ENCODE results near the gene LINC01488. TPM values are rescaled to one million over a fixed set of nuclear protein-coding genes. Genes with fewer than 3 reads are reported as not detected.

Gene LINC01488
- total RNA-seq, 1 experiment from 2014 or later: not detected

DNA sequence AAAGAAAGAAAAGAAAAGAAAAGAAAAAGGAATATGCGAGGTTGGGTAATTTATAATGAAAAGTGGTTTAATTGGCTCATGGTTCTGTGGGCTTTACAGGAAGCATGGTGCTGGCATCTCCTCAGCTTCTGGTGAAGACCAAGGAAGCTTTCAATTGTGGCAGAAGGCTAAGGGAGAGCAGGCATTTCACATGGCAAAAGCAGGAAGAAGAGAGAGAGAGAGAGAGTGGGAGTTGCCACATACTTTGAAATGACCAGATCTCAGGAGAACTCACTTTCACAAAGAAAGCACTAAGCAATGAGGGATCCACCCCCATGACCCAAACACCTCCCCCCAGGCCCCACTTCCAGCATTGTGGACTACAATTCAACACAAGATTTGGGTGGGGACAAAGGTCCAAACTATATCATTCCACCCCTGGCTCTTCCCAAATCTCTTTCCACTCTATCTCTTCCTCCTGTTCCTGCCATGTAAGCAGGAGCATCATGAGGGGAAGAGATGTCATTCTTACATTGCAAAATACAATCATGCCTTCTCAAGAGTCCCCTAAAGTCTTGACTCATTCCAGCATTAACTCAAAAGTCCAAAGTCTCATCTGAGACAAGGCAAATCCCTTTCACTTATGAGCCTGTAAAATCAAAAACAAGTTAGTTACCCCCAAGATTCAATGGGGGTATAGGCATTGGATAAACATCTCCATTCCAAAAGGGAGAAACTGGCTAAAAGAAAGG, 38.9 kb downstream of the LINC01488 start:
- CTCF ChIA-PET: interaction anchor here (1.0 kb wide), 1 partner anchor 119 kb away, joined by 6 read pairs; no protein-coding TSS in a partner anchor
- no TSS peak for BruUV-seq (replicated peaks)
- intact Hi-C loops (cut with micrococcal nuclease; ENCODE audit: unreplicated experiment): loop anchor here (10.0 kb wide), 1 partner anchor 226 kb away; the partner anchor contains the start of gene MYEOV

GRCh38 chr11:69521457-69521856, 40.0 kb downstream of the LINC01488 start:
- H3K4me2 ChIP-seq: no peak overlapping the region
- H3K27ac ChIP-seq: no peak overlapping the region
- DNase-seq: no peak
- H3K9me3 ChIP-seq (ENCODE audit: insufficient read depth, low read depth): peaks cover 6% of the 10 kb centered on the region; the same call in 1 of the 2 replicates
- peaks cover 26% of the 10 kb centered on the region; the same call in 1 of the 2 replicates for H3K27me3 ChIP-seq (ENCODE audit: insufficient read depth, low read depth)
- H2AFZ ChIP-seq: no peak overlapping the region
- no peak overlapping the region for H3K4me3 ChIP-seq
- H3K4me1 ChIP-seq (replicated peaks; ENCODE audit: insufficient read depth): no peaks in the 10 kb centered on the region
- no peaks in the 10 kb centered on the region for H3K36me3 ChIP-seq (ENCODE audit: low read depth)
- CTCF ChIA-PET: no interaction called here
- H3F3A ChIP-seq (ENCODE audit: insufficient read depth, low read depth): no peaks in the 10 kb centered on the region
- BruUV-seq (replicated peaks): no TSS peak
- no peaks in the 10 kb centered on the region for H4K20me1 ChIP-seq (ENCODE audit: insufficient read depth)
- H3K9me2 ChIP-seq (ENCODE audit: insufficient read depth): no peaks in the 10 kb centered on the region
- TF ChIP-seq EZH2 (IDR thresholded peaks at IDR 0.05; ENCODE audit: low read depth): no peak
- TF ChIP-seq, protein P1, sequence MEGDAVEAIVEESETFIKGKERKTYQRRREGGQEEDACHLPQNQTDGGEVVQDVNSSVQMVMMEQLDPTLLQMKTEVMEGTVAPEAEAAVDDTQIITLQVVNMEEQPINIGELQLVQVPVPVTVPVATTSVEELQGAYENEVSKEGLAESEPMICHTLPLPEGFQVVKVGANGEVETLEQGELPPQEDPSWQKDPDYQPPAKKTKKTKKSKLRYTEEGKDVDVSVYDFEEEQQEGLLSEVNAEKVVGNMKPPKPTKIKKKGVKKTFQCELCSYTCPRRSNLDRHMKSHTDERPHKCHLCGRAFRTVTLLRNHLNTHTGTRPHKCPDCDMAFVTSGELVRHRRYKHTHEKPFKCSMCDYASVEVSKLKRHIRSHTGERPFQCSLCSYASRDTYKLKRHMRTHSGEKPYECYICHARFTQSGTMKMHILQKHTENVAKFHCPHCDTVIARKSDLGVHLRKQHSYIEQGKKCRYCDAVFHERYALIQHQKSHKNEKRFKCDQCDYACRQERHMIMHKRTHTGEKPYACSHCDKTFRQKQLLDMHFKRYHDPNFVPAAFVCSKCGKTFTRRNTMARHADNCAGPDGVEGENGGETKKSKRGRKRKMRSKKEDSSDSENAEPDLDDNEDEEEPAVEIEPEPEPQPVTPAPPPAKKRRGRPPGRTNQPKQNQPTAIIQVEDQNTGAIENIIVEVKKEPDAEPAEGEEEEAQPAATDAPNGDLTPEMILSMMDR (conservative IDR thresholded peaks at IDR 0.05): no peak
- intact Hi-C loops (cut with micrococcal nuclease; ENCODE audit: unreplicated experiment): loop anchor here (10.0 kb wide), 1 partner anchor 227 kb away; the partner anchor contains the start of gene MYEOV
- POLR2A ChIA-PET (ENCODE audit: unreplicated experiment): no interaction called here
- H3K79me2 ChIP-seq (ENCODE audit: low read depth): no peaks in the 10 kb centered on the region

More for the DNA sequence above, 38.9 kb downstream of the LINC01488 start:
- TF ChIP-seq, protein P1 (conservative IDR thresholded peaks at IDR 0.05): no peak
- no peak for TF ChIP-seq EZH2 (IDR thresholded peaks at IDR 0.05; ENCODE audit: low read depth)
- H3K36me3 ChIP-seq (ENCODE audit: low read depth): no peaks in the 10 kb centered on the region
- H3K9me2 ChIP-seq (ENCODE audit: insufficient read depth): no peaks in the 10 kb centered on the region
- no peak overlapping the region for H3K4me2 ChIP-seq
- H3K27me3 ChIP-seq (ENCODE audit: insufficient read depth, low read depth): peaks cover 26% of the 10 kb centered on the region; the same call in 1 of the 2 replicates
- no peak for DNase-seq
- no peaks in the 10 kb centered on the region for H3K79me2 ChIP-seq (ENCODE audit: low read depth)
- H3K9me3 ChIP-seq (ENCODE audit: insufficient read depth, low read depth): peaks cover 6% of the 10 kb centered on the region; the same call in 1 of the 2 replicates
- no peak overlapping the region for H3K27ac ChIP-seq
- no peak overlapping the region for H2AFZ ChIP-seq
- POLR2A ChIA-PET (ENCODE audit: unreplicated experiment): interaction anchor here (0.6 kb wide), 1 partner anchor 125 kb away, joined by 6 read pairs; no protein-coding TSS in a partner anchor
- H3K4me1 ChIP-seq (replicated peaks; ENCODE audit: insufficient read depth): no peaks in the 10 kb centered on the region
- H3F3A ChIP-seq (ENCODE audit: insufficient read depth, low read depth): no peaks in the 10 kb centered on the region
- no peaks in the 10 kb centered on the region for H4K20me1 ChIP-seq (ENCODE audit: insufficient read depth)
- H3K4me3 ChIP-seq: no peak overlapping the region

DNA sequence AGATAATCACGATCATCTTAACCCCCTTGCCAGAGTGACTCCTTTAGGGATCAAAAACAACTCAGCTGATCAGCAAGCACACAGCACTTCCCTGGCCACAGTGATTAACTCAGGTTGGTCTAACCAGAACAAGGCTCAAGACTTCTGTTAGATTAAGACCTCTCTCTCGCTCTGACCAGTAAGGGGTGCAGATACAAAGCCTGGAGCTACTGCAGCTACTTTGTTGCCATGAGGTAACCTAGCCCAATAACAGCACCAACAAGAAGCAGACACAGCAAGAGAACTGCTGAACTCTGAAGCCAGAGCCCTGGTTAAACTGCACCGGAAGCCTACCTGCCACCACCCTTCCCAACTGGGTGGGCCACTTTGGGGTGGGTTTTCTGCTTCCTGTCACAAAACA, 42.0 kb downstream of the LINC01488 start:
- no peaks in the 10 kb centered on the region for H3K9me2 ChIP-seq (ENCODE audit: insufficient read depth)
- no peak for TF ChIP-seq EZH2 (IDR thresholded peaks at IDR 0.05; ENCODE audit: low read depth)
- TF ChIP-seq, protein P1 (conservative IDR thresholded peaks at IDR 0.05): no peak
- H3K27me3 ChIP-seq (ENCODE audit: insufficient read depth, low read depth): peaks cover 11% of the 10 kb centered on the region; the same call in 1 of the 2 replicates
- H3K4me1 ChIP-seq (replicated peaks; ENCODE audit: insufficient read depth): no peaks in the 10 kb centered on the region
- no peaks in the 10 kb centered on the region for H4K20me1 ChIP-seq (ENCODE audit: insufficient read depth)
- intact Hi-C loops (cut with micrococcal nuclease; ENCODE audit: unreplicated experiment): loop anchor here (10.0 kb wide), 1 partner anchor 229 kb away; the partner anchor contains the start of gene MYEOV
- BruUV-seq (replicated peaks): no TSS peak
- H3K4me2 ChIP-seq: no peak overlapping the region
- peaks cover under 1% of the 10 kb centered on the region; the same call in 1 of the 2 replicates for H3K9me3 ChIP-seq (ENCODE audit: insufficient read depth, low read depth)
- H3K79me2 ChIP-seq (ENCODE audit: low read depth): no peaks in the 10 kb centered on the region
- CTCF ChIA-PET: interaction anchor here (0.5 kb wide), 1 partner anchor 65 kb away, joined by 4 read pairs; no protein-coding TSS in a partner anchor
- no peaks in the 10 kb centered on the region for H3K36me3 ChIP-seq (ENCODE audit: low read depth)
- no peak overlapping the region for H3K27ac ChIP-seq
- no peaks in the 10 kb centered on the region for H3F3A ChIP-seq (ENCODE audit: insufficient read depth, low read depth)
- H3K4me3 ChIP-seq: no peak overlapping the region
- no peak for DNase-seq
- POLR2A ChIA-PET (ENCODE audit: unreplicated experiment): no interaction called here
- H2AFZ ChIP-seq: no peak overlapping the region

Data from PC-9 (cell line).